Lower leg skin (tissue), 3 donors: ENCODE measurements around the gene HYLS1.

Source experiments
- POLR2A ChIP-seq, 2 donors: fragments of 450-650 bp; IDR thresholded peaks; one replicate each; pipeline ENCODE4 v1.6.1; 2016 to 2017; ENCODE audit warnings: antibody characterized with exemption in 2 of 2, mild to moderate bottlenecking in 1 of 2, moderate library complexity in 1 of 2
- TF ChIP-seq, protein P1 (sequence below), 3 donors: fragments of 450-650 bp; IDR thresholded peaks; one replicate each; pipeline ENCODE4 v1.5.1; 2016; ENCODE audit warnings: antibody characterized with exemption in 3 of 3, mild to moderate bottlenecking in 3 of 3, moderate library complexity in 2 of 3

DNA sequence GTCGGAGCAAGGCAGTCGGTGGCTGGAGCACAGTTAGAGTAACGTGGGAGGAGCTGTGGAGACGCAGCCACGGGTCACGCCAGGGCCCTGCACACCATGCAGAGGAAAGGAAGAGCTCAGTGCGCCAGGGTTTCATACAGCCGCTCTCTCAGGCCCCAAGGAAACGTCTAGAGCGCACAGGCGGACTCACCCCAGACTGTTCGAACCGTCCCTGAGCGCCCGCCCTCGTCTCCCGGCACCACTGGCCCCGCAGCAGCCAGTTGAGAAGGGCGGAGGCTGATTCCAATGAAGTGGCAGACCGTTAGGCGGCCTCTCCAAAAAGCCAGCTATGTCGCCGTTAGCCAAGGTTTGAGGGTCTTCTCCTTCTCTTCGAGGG is 483 bp upstream of the HYLS1 start:
- TF ChIP-seq, protein P1, sequence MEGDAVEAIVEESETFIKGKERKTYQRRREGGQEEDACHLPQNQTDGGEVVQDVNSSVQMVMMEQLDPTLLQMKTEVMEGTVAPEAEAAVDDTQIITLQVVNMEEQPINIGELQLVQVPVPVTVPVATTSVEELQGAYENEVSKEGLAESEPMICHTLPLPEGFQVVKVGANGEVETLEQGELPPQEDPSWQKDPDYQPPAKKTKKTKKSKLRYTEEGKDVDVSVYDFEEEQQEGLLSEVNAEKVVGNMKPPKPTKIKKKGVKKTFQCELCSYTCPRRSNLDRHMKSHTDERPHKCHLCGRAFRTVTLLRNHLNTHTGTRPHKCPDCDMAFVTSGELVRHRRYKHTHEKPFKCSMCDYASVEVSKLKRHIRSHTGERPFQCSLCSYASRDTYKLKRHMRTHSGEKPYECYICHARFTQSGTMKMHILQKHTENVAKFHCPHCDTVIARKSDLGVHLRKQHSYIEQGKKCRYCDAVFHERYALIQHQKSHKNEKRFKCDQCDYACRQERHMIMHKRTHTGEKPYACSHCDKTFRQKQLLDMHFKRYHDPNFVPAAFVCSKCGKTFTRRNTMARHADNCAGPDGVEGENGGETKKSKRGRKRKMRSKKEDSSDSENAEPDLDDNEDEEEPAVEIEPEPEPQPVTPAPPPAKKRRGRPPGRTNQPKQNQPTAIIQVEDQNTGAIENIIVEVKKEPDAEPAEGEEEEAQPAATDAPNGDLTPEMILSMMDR (IDR thresholded peaks at IDR 0.05): no peak
- no peak for TF ChIP-seq POLR2A (IDR thresholded peaks at IDR 0.05)
